Limb (tissue), 2 donors: ENCODE results near the gene FGFR3.

Experiments used
- DNase-seq, 2 donors: peaks; one replicate each; pipeline ENCODE4 v3.0.0-alpha.2; 2016; ENCODE audit errors: extremely low spot score in 2 of 2

The FGFR3 gene

GRCh38 chr4:1787411-1788077, 5.5 kb upstream of the FGFR3 start:
- no peak for DNase-seq

GRCh38 chr4:1788254-1788973, 4.7 kb upstream of the FGFR3 start:
- DNase-seq = no peak

GRCh38 chr4:1789552-1789951, 3.5 kb upstream of the FGFR3 start:
- DNase-seq = no peak

- DNase-seq = no peak
Observed at GRCh38 chr4:1790005-1790404, 3.1 kb upstream of the FGFR3 start.

GRCh38 chr4:1792158-1792831, 798 bp upstream of the FGFR3 start:
- no peak for DNase-seq

GRCh38 chr4:1793496-1793840, 375 bp downstream of the FGFR3 start:
- DNase-seq = peak in 1 of 2 donors; percentile 71

- no peak for DNase-seq
Observed at GRCh38 chr4:1793940-1794808, 1.1 kb downstream of the FGFR3 start.

- DNase-seq = no peak
Observed at GRCh38 chr4:1794809-1795298, 1.8 kb downstream of the FGFR3 start.

GRCh38 chr4:1795299-1796195, 2.5 kb downstream of the FGFR3 start:
- DNase-seq = no peak

- DNase-seq = no peak
Observed at GRCh38 chr4:1796486-1797204, 3.6 kb downstream of the FGFR3 start.

GRCh38 chr4:1797298-1797860, 4.3 kb downstream of the FGFR3 start:
- DNase-seq = no peak

GRCh38 chr4:1797861-1798579, 4.9 kb downstream of the FGFR3 start:
- DNase-seq = no peak

- DNase-seq = no peak
Observed at GRCh38 chr4:1798580-1799386, 5.7 kb downstream of the FGFR3 start.

- no peak for DNase-seq
Observed at GRCh38 chr4:1799387-1800375, 6.6 kb downstream of the FGFR3 start.

GRCh38 chr4:1800805-1801204, 7.7 kb downstream of the FGFR3 start:
- no peak for DNase-seq

- DNase-seq = no peak
Observed at GRCh38 chr4:1801286-1801958, 8.3 kb downstream of the FGFR3 start.
